GM18867 (cell line): ENCODE data around the gene UPK3A.
A peak's percentile ranks its signal among the peaks of the same experiment; 100 is the strongest.
"Not testable (repeated sequence)": the region's sequence is repeated elsewhere in the genome, so short reads cannot be mapped to it uniquely, and the experiment has no call there.

ENCODE experiments used
- ATAC-seq: cut with Tn5 transposase; IDR thresholded peaks from one replicate; pipeline ENCODE4 v1.9.1; 2021; ENCODE audit warnings: mild to moderate bottlenecking, moderate library complexity; ENCODE audit not compliant: unreplicated experiment

UPK3A gene

DNA sequence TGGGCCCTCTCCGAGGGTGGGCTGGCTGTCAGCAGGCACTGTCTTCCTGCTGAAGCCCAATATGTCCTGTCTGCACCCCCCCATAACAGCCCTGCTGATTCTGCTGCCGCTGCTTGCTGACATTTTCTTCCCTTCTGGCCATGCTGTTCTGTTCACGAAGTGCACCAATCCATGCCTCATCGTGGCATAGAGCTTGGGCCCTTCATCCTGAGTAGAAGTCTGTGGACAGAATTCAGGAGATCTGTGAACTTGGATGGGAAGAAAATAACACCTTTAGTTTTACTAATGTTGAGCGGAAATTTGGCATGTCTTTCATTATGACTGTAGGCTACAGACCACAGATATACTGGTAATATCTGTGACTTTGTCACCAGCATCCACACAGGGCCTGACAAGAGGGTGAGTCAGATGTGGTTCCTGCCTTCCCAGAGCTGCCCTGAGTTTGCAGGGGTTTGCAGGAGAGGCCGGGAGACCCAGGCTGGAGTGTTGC lies 29.9 kb upstream of the UPK3A start:
- ATAC-seq = peak; percentile 66

DNA sequence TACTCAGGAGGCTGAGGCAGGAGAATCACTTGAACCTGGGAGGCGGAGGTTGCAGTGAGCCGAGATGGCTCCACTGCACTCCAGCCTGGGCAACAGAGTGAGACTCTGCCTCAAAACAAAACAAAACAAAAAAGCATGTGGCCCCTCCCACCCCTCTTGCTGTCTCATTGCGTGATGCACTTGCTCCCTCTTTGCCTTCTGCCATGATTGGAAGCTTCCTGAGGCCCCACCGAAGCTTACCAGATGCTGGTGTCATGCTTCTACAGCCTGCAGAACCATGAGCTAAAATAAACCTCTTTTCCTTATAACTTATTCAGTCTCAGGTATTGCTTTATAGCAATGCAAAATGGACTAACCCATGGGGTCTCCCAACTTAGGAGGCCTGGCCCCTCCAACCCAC lies 26.8 kb upstream of the UPK3A start:
- ATAC-seq = not testable (repeated sequence)

DNA sequence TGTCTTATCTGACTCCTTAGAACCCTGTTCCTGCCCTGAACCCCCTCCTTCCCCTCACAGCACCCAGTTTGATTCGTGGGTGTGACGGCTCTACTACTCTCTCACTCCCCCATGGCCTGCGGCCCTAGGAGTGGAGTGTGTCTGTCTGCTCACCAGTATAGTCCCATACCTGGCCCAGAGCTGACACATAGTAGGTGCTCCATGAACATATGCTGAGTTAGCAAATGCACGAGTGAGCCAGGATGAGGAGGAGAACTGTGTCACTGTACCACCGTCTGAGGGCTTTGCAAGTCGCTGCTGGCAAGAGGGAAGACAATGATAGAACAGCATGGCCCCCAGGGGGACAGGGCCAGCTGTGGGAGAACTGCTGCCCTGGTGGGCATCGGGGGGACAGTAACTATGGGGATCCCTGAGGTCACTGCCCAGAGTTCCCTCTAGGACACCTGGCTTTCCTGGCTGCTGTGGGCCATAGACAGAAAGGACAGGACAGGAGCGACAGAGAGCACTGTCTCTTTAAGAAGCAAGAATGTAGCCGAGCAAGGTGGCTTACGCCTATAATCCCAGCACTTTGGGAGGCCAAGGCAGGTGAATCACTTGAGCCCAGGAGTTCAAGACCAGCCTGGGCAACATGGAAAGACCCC lies 24.9 kb upstream of the UPK3A start:
- ATAC-seq = no peak

DNA sequence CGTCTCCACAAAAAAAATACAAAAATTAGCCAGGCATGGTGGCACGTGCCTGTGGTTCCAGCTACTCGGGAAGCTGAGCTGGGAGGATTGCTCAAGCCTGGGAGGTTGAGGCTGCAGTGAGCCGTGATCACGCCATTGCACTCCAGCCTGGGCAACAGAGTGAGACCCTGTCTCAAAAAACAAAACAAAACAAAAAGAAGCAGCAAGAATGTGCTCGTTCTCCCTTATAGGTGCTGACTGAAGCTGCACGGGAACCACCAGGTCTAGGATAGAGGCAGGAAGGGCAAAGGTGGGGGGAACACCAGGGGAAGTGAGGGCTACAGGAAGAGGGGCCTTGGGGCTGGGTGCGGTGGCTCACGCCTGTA lies 24.4 kb upstream of the UPK3A start:
- not testable (repeated sequence) for ATAC-seq

DNA sequence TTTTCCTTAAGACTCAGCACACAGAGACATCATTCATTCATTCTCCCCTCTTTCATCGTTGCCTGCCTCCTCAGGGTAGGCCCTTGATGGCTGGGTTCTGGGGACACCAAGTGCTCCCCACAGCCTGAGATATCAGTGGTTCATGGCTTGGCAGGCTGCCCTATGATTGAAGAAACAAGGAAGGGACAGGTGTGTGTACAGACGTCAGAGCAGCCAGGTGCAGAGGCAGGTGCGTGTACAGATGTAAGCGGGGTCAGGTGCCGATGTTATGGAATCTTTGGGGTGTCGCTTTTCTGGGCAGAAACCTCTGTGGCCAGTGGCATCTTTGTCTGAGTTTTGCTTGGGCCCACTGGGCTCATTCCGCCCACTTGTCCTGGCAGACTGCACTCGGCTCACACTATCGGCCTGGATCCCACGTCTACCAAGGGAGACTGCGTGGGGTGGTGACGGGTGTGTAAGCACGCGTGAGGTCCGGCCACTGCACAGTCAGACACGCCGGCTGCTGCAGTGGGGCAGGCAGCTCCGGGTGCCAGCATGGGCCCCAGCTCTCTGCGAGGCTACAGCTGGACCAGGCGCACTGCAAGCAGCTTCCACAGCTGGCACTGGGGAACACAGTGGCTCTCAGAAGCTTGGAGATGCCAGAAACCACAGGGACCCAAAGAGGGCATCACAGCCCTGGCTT lies 23.2 kb upstream of the UPK3A start:
- no peak for ATAC-seq

DNA sequence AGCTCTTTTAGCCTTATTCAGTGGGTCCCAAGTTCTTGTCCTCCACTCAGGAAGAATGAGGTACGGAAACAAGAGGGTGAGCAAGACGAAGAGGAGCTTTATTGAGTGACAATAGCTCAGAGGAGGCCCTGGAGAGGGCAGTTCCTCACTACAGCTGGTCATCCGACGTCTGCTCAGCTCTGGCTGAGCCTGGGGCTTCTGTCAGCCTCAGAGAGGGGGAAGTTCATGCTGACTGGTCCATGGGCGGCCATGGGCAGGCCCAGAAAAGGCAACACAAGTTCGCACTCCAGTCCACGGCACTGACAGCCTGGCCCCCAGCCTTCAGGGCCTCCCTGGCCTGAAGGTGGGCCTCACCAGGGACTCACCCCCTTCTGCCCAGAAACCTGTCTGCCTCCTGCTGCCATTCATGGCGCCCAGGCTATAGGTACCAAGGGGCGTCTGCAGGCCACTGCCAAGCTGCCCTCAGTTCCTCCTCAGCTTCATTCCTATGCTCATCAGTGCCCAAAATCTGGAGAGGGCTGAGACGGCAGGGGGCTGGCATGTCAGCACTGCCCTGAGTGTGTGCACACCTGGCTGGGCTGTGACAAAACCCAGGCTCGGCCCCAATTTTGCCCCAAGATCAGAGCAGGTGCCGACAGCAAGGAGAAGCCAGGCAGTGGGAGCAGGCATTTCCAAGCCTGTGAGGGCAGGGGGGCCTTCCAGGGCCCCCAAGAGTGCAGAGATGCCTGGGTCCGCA lies 22.4 kb upstream of the UPK3A start:
- no peak for ATAC-seq

DNA sequence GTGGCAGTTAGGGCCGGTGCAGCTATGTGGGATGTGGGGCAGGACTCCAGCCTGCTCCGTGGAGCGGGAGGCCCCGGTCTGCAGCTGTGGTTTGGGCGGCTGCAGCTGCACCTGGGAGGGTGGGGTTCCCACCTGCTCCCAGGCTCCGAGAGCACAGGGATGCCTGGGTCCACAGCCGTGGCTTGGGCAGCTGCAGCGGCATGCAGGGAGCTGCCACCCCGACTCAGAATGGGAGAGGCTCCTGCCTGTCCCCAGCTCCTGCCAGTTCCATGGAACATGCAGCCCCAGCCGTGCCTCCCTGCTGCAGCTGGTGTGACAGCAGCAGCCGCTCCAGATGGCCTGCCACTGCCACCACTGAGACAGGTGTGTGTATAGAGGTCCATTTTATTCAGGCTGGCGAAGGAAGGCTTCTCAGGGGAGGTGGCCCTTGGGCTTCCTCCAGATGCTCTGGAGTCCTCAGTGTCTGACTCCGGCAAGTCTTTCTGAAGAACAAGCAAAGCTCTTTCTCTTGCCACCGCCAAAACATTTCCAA lies 21.8 kb upstream of the UPK3A start:
- ATAC-seq = peak; percentile 26

DNA sequence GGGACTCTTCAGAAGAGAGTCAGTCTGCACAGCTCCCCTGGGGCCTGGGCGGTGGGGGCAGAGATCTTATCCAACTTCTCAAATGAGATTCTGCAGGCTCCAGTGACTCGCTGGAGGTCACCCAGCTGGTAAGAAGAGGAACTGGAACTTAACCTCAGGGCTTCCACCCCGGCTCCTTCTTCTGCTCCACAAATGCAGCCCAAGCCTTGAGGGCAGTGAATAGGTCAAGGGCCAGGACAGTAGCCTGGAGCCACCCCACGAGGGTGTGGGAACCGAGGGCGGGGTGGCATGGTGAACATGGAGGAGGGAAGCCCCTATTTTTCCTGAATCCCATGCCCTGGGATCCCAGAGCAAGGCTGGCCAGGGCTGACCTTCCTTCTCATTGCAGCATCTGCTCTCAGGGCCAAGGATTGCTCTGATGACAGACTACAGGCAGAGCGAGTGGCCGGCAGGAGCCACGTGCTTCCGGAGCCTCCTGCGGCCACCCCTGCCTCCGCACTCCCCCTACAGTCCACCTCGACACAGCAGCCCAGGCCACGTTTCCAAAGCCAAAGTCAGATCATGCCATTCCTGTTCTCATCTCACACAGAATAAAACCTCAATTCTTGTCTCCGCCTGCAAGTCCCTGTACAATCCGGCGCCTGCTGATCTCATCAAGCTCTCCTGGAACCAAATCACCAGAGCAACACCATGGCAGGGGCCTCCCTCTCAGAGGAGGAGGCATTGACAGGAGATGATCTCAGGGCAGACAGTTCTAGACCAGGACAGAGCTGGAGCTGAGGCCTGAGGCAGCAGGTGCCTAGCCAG lies 21.1 kb upstream of the UPK3A start:
- ATAC-seq = peak; percentile 72

DNA sequence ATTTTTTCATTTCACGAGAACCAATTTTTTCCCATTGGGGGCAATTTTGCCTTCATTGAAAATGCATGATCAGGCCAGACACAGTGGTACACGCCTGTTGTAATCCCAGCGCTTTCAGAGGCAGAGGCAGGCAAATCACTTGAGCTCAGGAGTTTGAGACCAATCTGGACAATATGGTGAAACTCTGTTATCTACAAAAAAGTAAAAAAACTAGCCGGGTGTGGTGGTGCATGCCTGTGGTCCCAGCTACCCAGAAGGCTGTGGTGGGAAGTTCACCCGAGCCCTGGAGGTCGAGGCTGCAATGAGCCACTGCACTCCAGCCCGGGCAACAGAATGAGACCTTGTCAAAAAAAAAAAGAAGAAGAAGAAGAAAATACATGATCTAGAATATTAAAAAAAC lies 19.2 kb upstream of the UPK3A start:
- ATAC-seq = no peak

DNA sequence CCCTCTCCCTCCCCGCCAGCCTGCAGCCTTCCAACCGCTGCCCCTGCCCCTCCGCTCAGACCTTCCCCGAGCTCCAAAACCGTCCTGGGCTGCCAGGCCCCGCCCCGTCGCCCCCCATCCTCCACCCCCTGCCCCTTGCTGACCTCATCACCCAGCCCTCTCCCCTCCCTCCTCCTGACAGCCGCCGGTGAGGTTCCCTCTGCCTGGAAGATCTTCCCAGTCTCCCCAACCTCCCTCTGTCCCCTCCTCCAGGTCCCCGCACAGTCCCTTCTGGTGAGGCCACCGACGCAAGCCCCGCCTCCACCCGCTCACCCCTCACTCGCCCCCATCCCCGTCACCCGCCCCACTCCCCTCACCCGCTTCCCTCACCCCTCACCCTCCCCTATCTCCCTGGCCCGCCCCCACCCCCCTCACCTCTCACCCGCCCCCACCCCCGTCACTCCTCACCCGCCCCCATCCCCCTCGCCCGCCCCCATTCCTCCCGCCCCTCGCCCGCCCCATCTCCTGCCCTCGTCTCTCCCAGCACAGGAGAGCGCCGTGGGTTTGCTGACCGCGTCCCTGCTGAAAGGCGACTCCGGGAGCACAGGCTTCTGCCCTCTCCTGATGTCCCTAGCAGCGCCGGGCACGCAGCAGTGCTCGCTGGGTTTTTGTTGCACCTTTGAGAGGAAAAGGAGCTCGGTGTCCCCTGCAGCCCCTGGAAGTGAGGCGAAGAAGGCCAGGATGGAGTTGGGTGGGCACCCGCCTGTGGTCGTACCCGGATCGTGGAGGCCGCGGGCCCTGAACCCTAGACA lies 16.4 kb upstream of the UPK3A start:
- no peak for ATAC-seq

DNA sequence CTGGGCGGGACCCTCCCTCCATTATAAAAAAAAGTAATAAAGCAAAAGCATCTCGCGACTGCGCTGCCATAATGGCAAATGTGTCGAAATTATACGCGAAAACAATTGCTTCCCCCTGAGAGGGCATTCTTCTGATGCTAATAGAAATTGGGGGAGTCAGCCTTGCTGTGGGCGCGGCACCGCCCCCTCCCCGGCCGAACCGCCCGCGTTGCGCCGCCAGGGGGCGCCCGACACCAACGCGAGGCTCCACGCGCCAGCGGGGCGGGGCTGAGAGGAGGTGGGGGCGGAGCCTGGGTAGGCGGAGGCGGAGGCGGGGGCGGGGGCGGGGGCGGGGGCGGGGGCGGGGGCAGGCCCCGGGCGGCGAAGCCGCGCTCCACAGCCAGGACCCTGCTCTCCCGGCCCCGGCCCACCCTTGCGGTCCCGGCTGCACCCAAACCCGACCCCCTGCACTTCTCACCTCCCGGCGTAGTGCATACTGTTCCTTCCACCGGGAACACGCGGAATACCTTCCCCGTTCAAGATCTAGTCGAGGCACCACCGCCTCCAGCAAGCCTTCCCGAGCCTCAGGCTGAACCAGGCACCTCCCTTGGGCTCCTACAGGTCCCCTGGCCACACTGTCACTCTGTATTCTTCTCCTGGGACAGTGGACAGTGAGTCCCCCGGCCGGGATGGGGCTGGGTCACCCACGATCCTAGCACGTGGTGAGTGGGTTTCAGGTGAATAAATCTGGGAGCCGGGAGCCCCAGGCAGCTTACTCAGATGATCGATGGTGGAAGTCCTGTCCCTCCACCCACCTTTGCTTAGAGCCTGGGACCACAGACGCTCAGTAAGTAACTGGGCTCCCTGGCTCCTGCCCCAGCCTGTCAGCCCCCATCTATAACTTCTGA lies 15.5 kb upstream of the UPK3A start:
- ATAC-seq = peak; percentile 74

DNA sequence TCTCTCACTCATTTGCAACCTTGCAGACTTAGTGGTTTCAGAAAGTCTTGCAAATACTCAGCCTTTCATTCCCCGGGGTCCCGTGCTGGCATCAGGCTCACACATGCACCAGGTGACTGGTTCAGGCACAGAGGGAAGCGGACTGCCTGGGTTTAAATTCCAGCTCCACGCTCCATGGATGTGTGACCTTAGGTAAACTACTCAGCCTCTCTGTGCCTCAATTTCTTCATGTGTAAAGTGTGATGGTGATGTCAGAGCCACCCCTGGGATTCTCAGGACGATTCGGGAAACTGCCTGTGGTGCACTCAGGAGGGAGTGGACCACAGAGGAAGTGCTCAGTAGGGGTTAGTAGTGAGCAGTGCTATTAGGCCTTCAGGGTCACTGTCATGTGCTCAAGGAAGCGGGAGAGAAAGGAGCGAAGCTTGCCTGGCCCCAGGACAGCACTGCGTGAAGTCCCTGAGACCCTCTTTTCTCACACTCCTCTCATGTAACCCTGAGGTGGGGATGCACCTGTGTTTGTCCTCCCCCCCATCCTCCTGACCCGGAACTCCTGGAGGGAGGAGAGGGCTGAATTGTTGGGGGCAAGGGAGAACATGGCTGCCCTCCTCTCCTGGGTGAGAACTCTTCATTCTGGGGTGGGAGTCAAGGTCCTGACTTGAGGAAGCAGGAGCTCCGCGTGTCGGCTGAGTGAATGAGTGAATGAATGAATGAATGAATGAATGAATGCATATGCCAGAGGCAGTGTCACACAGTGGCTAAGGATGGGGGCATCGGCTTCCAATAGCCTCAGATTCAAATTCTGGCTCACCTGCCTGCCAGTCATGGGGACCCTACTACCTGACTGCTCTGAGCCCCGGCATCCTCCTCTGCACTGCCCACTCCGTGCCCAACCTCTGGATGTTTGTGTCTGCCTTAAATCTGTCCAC lies 14.4 kb upstream of the UPK3A start:
- no peak for ATAC-seq

DNA sequence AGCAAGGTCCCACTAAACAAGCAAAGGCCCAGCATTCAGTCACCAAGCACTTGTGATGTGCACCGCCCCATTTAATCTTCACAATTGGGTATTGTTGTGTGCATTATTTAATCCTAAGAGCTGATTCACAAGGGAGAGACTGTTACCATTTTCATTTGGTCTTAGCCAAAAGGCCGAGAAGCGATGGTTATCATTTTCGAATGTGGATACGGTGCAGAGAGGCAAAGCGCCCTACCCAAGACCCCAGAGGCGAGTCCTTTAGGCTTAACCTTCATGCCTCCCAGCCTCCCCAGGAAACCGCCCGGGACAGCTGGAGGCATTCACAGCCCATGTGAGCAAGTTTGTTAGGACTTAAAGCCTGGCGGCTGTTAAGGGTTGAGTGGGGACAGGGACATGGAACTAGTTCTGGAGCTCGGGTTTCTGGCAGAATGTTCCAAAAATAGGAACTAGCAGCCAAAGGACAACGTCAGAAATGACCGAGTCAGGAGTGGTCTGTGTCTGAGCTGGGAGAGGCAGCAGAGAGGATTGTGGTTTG lies 13.0 kb upstream of the UPK3A start:
- no peak for ATAC-seq

DNA sequence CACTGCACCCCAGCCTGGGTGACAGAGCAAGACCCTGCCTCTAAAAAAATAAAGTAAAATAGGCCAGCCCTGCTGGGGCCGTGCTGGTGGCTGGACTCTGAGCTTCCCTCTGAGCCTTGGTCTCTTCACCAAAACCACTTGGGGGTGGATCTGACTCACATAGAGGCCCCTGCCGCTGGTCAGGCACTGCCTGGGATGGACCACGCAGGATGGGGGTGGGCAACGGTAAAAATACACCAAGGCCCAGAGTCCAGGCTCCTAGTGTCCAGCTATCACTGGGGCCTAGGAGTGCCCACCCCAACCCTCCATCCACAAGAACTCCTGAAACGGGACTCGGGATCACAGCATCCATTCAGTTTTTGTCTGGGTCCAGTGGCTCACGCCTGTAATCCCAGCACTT lies 12.3 kb upstream of the UPK3A start:
- ATAC-seq = no peak

DNA sequence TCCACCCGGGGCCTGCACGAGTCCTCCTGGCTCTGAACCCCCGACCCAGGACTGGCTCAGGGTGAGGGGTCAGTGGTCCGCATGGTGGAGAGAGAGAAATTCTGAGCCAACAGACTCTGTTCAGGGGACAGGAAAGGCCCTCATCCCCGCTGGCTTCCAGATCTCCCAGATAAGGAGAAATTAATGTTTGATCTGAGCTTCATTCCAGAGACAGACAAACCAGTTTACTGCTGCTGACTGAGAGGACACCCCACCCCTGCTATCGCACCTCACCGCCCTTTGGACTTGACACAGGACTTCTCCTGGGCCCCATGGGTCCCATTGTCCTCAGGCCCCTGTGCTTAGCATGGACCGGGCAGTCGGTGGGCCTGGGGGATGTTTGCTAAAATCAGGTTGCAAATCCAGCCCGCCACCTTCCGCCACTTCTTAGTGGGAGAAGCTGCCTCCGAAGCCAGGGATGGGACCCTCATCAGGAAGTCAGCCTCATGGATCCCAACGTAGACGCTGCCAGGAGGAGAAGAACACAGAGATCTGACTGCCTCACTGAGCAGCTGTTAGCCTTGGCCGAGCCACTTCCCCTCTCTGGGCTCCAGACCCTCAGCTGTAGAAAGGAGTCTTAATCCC lies 11.2 kb upstream of the UPK3A start:
- ATAC-seq = no peak

DNA sequence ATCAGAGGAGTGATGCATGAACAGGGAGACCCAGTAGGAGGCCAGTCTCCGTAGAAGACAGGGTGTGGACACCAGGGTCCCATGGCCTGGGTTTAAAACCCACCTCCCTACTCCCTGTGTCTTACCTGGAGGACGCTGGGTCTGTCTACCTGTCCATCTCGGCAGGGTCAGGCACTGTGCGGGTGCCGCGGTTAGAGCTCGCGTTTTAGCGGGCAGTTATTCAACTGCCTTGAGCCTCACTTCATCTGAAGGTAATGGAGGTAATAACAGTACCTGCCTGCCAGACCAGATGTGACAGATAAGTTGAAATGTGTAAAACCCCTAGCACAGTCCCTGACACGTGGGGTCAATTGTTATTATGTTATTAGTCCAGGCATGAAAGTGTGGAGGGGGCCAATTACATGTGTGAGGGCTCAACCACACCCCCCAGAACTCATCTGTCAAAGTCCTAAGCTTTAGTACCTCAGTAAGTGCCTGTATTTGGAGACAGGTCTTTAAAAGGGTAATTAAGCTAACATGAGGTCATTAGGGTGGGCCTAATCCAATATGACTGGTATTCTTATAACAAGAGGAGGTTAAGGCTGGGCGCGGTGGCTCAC lies 8.1 kb upstream of the UPK3A start:
- ATAC-seq = no peak

DNA sequence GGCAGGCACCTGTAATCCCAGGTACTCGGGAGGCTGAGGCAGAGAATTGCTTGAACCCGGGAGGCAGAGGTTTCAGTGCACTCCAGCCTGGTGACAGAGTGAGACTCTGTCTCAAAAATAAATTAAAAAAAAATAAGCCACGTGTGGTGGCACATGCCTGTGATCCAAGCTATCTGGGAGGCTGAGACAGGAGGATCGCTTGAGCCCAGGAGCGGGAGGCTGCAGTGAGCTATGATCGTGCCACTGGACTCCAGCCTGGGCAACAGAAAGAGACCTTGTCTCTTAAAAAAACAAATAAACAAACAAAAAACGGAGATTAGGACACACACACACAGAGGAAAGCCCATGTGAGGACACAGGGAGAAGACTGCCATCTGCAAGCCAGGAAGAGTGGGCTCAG lies 7.0 kb upstream of the UPK3A start:
- not testable (repeated sequence) for ATAC-seq
